ENCODE data around the gene EML3. TPM values are rescaled to one million over a fixed set of nuclear protein-coding genes. Genes with fewer than 3 reads are reported as not detected.

The EML3 gene
- total and polyA plus RNA-seq, 9 donors: 29.9 to 138 (median 94.4) TPM

- peak in 1 of 5 donors; percentile 22 for DNase-seq
These were observed 31.4 kb downstream of the EML3 start for GRCh38 chr11:62580959-62581715.

DNA sequence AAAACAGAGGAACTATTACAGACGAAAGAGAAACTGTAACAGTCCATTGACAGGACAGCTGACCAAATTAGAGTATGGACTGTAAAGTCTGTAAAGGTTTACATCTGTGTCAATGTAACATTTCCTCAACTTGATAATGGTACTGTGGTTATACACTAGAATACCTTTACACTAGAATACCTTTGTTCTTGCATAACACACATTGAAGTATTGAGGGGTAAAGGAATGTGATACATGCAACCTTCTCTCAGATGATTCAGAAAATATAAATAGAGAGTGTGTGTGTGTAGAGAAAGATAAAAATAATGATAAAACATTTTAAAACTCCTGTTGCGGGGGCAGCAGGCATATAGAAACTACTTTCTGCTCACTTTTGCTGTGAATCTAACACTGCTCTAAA, 33.3 kb downstream of the EML3 start:
- TF ChIP-seq POLR2A (IDR thresholded peaks at IDR 0.05) (no peak), EP300 (IDR thresholded peaks at IDR 0.05) (no peak), CTCF (IDR thresholded peaks at IDR 0.05) (no peak)
- no peak overlapping the region for H3K4me3 ChIP-seq
- intact Hi-C loops (cut with DNase I): no loop called here
- H3K27ac ChIP-seq: no peak overlapping the region
- H3K9me3 ChIP-seq: no peaks in the 10 kb centered on the region
- 88 to 93% (median 89%) methylated on average over 2 of the region's 2 CpGs for WGBS, 3 donors
- H3K27me3 ChIP-seq: no peaks in the 10 kb centered on the region
- no peaks in the 10 kb centered on the region for H3K36me3 ChIP-seq
- peaks cover 4% of the 10 kb centered on the region for H3K4me1 ChIP-seq (ENCODE audit: insufficient read depth)
- DNase-seq: no peak

More at GRCh38 chr11:62580959-62581715, 31.4 kb downstream of the EML3 start:
- Histone ChIP-seq H3K9me3 (no peaks in the 10 kb centered on the region), H3K36me3 (no peaks in the 10 kb centered on the region), H3K4me3 (no peak overlapping the region), H3K27me3 (no peaks in the 10 kb centered on the region), H3K4me1 (ENCODE audit: insufficient read depth) (no peaks in the 10 kb centered on the region), H3K27ac (no peak overlapping the region)
- WGBS, 3 donors: 74 to 78% (median 77%) methylated on average over 18 of the region's 18 CpGs
- TF ChIP-seq CTCF (IDR thresholded peaks at IDR 0.05): no peak
- TF ChIP-seq POLR2A (IDR thresholded peaks at IDR 0.05): no peak
- TF ChIP-seq EP300 (IDR thresholded peaks at IDR 0.05): no peak
- intact Hi-C loops (cut with DNase I): no loop called here

DNA sequence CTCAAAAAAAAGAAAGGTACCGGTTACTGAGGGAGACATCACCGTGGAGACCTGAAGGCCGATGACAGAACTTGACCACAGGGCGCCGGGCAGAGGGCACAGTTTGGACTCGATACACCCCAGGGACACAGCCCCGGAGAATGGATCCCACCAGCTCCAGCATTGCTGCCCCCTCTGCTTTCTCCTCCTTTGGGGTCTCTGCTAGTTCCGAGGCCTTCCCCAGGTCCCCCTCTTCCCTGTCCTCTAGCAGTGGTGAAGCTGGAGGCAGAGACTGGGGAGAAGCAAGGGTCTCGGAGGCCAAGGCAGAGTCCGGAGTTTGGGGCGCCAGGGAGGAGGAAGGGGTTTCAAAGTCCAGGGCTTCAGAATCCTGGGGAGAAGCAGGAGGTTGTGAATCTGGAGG, 34.0 kb downstream of the EML3 start:
- H3K36me3 ChIP-seq: no peaks in the 10 kb centered on the region
- H3K27ac ChIP-seq: no peak overlapping the region
- 90 to 94% (median 91%) methylated on average over 11 of the region's 11 CpGs for WGBS, 3 donors
- no peak overlapping the region for H3K4me3 ChIP-seq
- H3K27me3 ChIP-seq: no peaks in the 10 kb centered on the region
- no peak for TF ChIP-seq CTCF (IDR thresholded peaks at IDR 0.05)
- no peak for TF ChIP-seq EP300 (IDR thresholded peaks at IDR 0.05)
- TF ChIP-seq POLR2A (IDR thresholded peaks at IDR 0.05): no peak
- H3K4me1 ChIP-seq (ENCODE audit: insufficient read depth): peaks cover 4% of the 10 kb centered on the region
- intact Hi-C loops (cut with DNase I): no loop called here
- H3K9me3 ChIP-seq: no peaks in the 10 kb centered on the region
- peak in 1 of 5 donors; percentile 27 for DNase-seq

DNA sequence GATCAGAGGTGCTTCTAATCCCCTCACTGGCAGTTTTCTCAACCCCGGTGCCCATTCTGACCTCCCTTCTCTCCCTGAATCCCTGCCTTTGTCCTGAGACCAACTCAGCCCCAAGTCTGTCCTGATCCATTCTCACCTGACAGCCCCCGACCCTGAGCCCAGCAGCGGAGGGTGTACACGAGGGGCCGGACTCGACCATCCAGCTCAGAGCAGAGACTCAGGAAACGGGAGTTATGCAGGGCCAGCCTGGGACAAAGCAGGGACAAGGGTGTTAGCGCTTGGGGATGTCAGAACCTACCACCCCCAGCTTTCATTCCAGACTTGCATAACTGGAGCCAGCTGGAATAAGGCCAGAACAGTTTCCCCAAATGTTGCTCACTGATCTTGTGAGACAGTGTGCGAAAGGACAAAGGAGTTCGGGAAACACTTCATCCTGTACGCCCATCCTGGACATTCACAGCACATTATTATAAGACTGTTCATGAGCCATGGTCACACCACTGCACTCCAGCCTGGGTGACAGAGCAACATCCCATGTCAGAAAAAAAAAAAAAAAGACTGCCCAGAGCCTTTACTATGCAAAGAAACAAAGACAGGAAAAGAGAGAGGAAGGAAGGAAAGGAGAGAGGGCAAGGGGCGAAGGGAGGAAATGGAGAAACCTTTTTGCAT, 35.4 kb downstream of the EML3 start:
- Histone ChIP-seq H3K4me3 (no peak overlapping the region), H3K27ac (no peak overlapping the region), H3K36me3 (no peaks in the 10 kb centered on the region), H3K27me3 (no peaks in the 10 kb centered on the region), H3K9me3 (no peaks in the 10 kb centered on the region), H3K4me1 (ENCODE audit: insufficient read depth) (peaks cover 7% of the 10 kb centered on the region)
- intact Hi-C loops (cut with DNase I): no loop called here
- 75 to 81% (median 78%) methylated on average over 12 of the region's 12 CpGs for WGBS, 3 donors
- peak in 1 of 5 donors; percentile 27 for DNase-seq
- TF ChIP-seq EP300 (IDR thresholded peaks at IDR 0.05) (no peak), CTCF (IDR thresholded peaks at IDR 0.05) (no peak), POLR2A (IDR thresholded peaks at IDR 0.05) (no peak)

All from ovary (tissue), 9 donors.